GM21576 (cell line): ENCODE data around the gene C1QA.
"Not testable (repeated sequence)": the region's sequence is repeated elsewhere in the genome, so short reads cannot be mapped to it uniquely, and the experiment has no call there.

Experiments used
- ATAC-seq: cut with Tn5 transposase; IDR thresholded peaks from one replicate; pipeline ENCODE4 v1.9.1; 2021; ENCODE audit warnings: mild to moderate bottlenecking, moderate library complexity; ENCODE audit not compliant: unreplicated experiment

The C1QA gene

GRCh38 chr1:22671999-22672398, 35.6 kb downstream of the C1QA start:
- no peak for ATAC-seq

- ATAC-seq: no peak
These were observed 37.3 kb downstream of the C1QA start for GRCh38 chr1:22673486-22674409.

- no peak for ATAC-seq
These were observed 38.0 kb downstream of the C1QA start for GRCh38 chr1:22674410-22674749.

GRCh38 chr1:22676151-22676550, 39.7 kb downstream of the C1QA start:
- not testable (repeated sequence) for ATAC-seq

- no peak for ATAC-seq
These were observed 40.6 kb downstream of the C1QA start for GRCh38 chr1:22676916-22677583.

GRCh38 chr1:22677931-22678896, 41.8 kb downstream of the C1QA start:
- ATAC-seq: no peak

- no peak for ATAC-seq
These were observed 44.3 kb downstream of the C1QA start for GRCh38 chr1:22680726-22681125.

GRCh38 chr1:22681556-22682276, 45.3 kb downstream of the C1QA start:
- ATAC-seq: no peak

- no peak for ATAC-seq
These were observed 47.1 kb downstream of the C1QA start for GRCh38 chr1:22683547-22683946.

GRCh38 chr1:22685591-22686059, 49.2 kb downstream of the C1QA start:
- no peak for ATAC-seq

GRCh38 chr1:22687191-22687590, 50.8 kb downstream of the C1QA start:
- no peak for ATAC-seq

- no peak for ATAC-seq
These were observed 52.0 kb downstream of the C1QA start for GRCh38 chr1:22688466-22688865.
